Measurements from ENCODE around the gene SEC16A.

SEC16A gene

GRCh38 chr9:136395020-136395340 lies 87.9 kb downstream of the SEC16A start:
- H3K4me3 ChIP-seq (ENCODE audit: control insufficient read depth, low read depth, low read length): no peak overlapping the region
- no peak for DNase-seq (ENCODE audit: low read depth)
- TF ChIP-seq CTCF (IDR thresholded peaks at IDR 0.05; ENCODE audit: control insufficient read depth, insufficient read depth, low read depth, low read length, missing control alignments): no peak

- H3K4me3 ChIP-seq (ENCODE audit: control insufficient read depth, low read depth, low read length): no peak overlapping the region
- TF ChIP-seq CTCF (IDR thresholded peaks at IDR 0.05; ENCODE audit: control insufficient read depth, insufficient read depth, low read depth, low read length, missing control alignments): no peak
- DNase-seq (ENCODE audit: low read depth): no peak
Observed at GRCh38 chr9:136394312-136395019, 88.4 kb downstream of the SEC16A start.

- no peak overlapping the region for H3K4me3 ChIP-seq (ENCODE audit: control insufficient read depth, low read depth, low read length)
- DNase-seq (ENCODE audit: low read depth): no peak
- TF ChIP-seq CTCF (IDR thresholded peaks at IDR 0.05; ENCODE audit: control insufficient read depth, insufficient read depth, low read depth, low read length, missing control alignments): no peak
Observed at GRCh38 chr9:136393531-136393930, 89.3 kb downstream of the SEC16A start.

- DNase-seq (ENCODE audit: low read depth): no peak
- no peak for TF ChIP-seq CTCF (IDR thresholded peaks at IDR 0.05; ENCODE audit: control insufficient read depth, insufficient read depth, low read depth, low read length, missing control alignments)
- no peak overlapping the region for H3K4me3 ChIP-seq (ENCODE audit: control insufficient read depth, low read depth, low read length)
Observed at GRCh38 chr9:136392538-136393449, 90.0 kb downstream of the SEC16A start.

GRCh38 chr9:136391737-136392537 lies 90.9 kb downstream of the SEC16A start:
- TF ChIP-seq CTCF (IDR thresholded peaks at IDR 0.05; ENCODE audit: control insufficient read depth, insufficient read depth, low read depth, low read length, missing control alignments): no peak
- no peak overlapping the region for H3K4me3 ChIP-seq (ENCODE audit: control insufficient read depth, low read depth, low read length)
- no peak for DNase-seq (ENCODE audit: low read depth)
